ENCODE data around the gene S1PR5. TPM values are rescaled to one million over a fixed set of nuclear protein-coding genes. Genes with fewer than 3 reads are reported as not detected.

Gene S1PR5
- total and polyA plus RNA-seq, 10 of the 15 experiments (the other 5 are each of a cell fraction or from before 2014, with no cell fraction given): 0.04 TPM; not detected in 9

- H3K4me2 ChIP-seq (ENCODE audit: control insufficient read depth, insufficient read depth): no peak overlapping the region
Observed at GRCh38 chr19:10514211-10515145, 2.8 kb downstream of the S1PR5 start.

More at GRCh38 chr19:10514211-10515145, 2.8 kb downstream of the S1PR5 start:
- Histone ChIP-seq H3K9ac (ENCODE audit: control insufficient read depth, insufficient read depth, low read length) (no peak overlapping the region), H3K4me1 (ENCODE audit: control insufficient read depth, insufficient read depth, low read length) (peaks cover 13% of the 10 kb centered on the region), H3K27me3 (replicated peaks in 1 of 2; ENCODE audit: control insufficient read depth in 2 of 2, insufficient read depth in 2 of 2, low read length in 1 of 2) (peaks cover 12 to 26% of the 10 kb centered on the region in 2 experiments), H4K20me1 (ENCODE audit: control insufficient read depth, insufficient read depth) (no peaks in the 10 kb centered on the region), H2AFZ (ENCODE audit: control insufficient read depth, low read depth, low read length) (no peak overlapping the region; the same call in 1 of the 2 replicates), H3K27ac (ENCODE audit: control insufficient read depth, insufficient read depth) (no peak overlapping the region), H3K79me2 (ENCODE audit: control insufficient read depth, insufficient read depth, low read length) (no peaks in the 10 kb centered on the region), H3K36me3 (ENCODE audit: control insufficient read depth in 2 of 2, insufficient read depth in 2 of 2, low read length in 1 of 2) (no peaks in the 10 kb centered on the region), H3K9me3 (replicated peaks; ENCODE audit: control insufficient read depth, insufficient read depth, low read length) (no peaks in the 10 kb centered on the region), H3K4me3 (no peak overlapping the region)
- WGBS (ENCODE audit: insufficient coverage, insufficient replicate concordance, low lambda C conversion rate, missing lambda C conversion rate): 48% methylated on average over 98 of the region's 107 CpGs
- TF ChIP-seq CTCF (IDR thresholded peaks at IDR 0.05 in 2 of 3, conservative IDR thresholded peaks at IDR 0.05 in 1 of 3; ENCODE audit: control insufficient read depth in 2 of 3, extremely low read depth in 1 of 3, insufficient read depth in 1 of 3, low read depth in 3 of 3, low read length in 3 of 3) (0 out of 6 replicates have a peak, but pooled peaks of 1 of the 3 experiments have one; percentile 4), ZNF592 (IDR thresholded peaks at IDR 0.05) (no peak), HDAC6 (IDR thresholded peaks at IDR 0.05; ENCODE audit: unreplicated experiment) (peak; percentile 74)
- in situ Hi-C loops (cut with MboI): no loop called here
- FAIRE-seq: no peak
- ChIA-PET RAD21 (ENCODE audit: unreplicated experiment) (no interaction called here), POLR2A (no interaction called here), CTCF (no interaction called here), SMC1A (ENCODE audit: uncharacterized antibody, unreplicated experiment) (interaction anchor here (0.5 kb wide), 1 partner anchor 280 kb away, joined by 3 read pairs; no protein-coding TSS in a partner anchor)
- no peak for DNase-seq (ENCODE audit: low read depth, low spot score)
- ATAC-seq: peak; percentile 64
- no TSS peak for BruUV-seq (replicated peaks)
- intact Hi-C loops (cut with micrococcal nuclease; ENCODE audit: unreplicated experiment): no loop called here

Data from GM12878 (cell line).